NT2/D1 (cell line): ENCODE results near the gene ULBP3.

ENCODE experiments used
- SUZ12 ChIP-seq: IDR thresholded peaks from 2 replicates; pipeline ENCODE4 v1.6.1; 2011; ENCODE audit not compliant: insufficient read length, insufficient read depth; ENCODE audit errors: extremely low read depth
- YY1 ChIP-seq: IDR thresholded peaks from 2 replicates; pipeline ENCODE4 v1.6.1; 2011; ENCODE audit not compliant: insufficient read length, insufficient read depth

DNA sequence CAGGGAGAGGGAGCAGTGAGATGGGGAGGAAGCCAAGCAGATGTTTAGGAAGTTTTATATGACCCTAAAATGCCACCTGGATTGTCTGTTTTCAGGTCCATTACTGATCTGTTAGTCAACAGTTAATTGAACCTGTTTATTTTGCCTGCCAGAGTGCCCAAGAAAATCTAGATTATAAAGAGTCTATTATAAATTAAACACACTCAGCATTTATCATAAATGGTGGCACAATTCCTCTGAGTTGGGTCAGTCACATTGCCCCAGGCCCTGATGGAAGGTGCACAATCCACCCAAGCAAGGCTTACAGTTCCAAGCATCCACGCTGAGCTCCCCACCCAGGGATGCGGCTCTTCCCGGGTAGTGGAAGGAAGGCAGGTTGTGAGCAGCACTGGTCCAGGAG is 21.4 kb upstream of the ULBP3 start:
- TF ChIP-seq SUZ12, result no peak
- TF ChIP-seq YY1, result no peak
